ENCODE data around the gene AMN. TPM values are rescaled to one million over a fixed set of nuclear protein-coding genes. Genes with fewer than 3 reads are reported as not detected.

The AMN gene
- total and polyA plus RNA-seq, 7 donors: 42.0 to 78.1 (median 43.0) TPM; not detected in 4

- Histone ChIP-seq H3K27me3 (peaks cover 26 to 58% (median 43%) of the 10 kb centered on the region in 3 donors), H3K4me1 (peaks cover 0 to 18% (median 15%) of the 10 kb centered on the region in 4 donors), H3K4me3 (peak overlapping the region in 3 of 4 donors; percentile 14 to 29 (median 23)), H3K27ac (no peak overlapping the region), H3K36me3 (no peaks in the 10 kb centered on the region), H3K9me3 (no peaks in the 10 kb centered on the region)
- 7 to 10% methylated on average over 53 of the region's 53 CpGs for WGBS, 2 donors
- no peak for TF ChIP-seq POLR2A (IDR thresholded peaks at IDR 0.05)
- no peak for TF ChIP-seq CTCF (IDR thresholded peaks at IDR 0.05)
- no peak for TF ChIP-seq POLR2AphosphoS5 (IDR thresholded peaks at IDR 0.05)
- TF ChIP-seq EP300 (IDR thresholded peaks at IDR 0.05): no peak
- intact Hi-C loops (cut with DNase I): no loop called here
- DNase-seq: no peak
These were observed 900 bp downstream of the AMN start for GRCh38 chr14:102923201-102923924.

DNA sequence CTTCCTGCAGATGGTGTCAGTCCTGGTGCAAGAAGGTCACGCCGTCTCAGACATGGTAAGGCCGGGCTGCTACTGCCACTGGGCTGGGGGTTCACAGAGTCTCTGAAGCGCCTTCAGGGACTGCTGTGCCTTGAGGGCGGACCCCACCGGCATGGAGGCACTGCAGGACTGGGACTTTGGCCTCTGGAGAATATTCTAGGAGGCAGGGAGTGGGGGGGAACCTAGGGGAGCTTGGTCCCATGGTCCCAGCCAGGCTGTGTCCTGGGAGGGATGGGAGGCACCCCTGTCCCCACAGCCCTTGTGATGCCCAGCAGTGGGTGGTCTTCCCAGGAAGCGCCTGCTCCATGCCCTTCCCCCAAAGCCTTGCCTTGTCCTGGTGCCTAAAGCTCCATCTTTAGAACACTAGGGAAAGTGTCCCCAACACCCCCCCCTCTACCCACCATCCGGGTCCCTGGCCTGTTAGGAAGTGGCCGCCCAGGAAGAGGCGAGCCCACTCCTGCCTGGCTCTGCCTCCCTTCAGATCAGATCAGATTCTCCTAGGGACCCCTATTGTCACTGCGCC is 1.5 kb downstream of the AMN start:
- H3K27ac ChIP-seq: no peak overlapping the region
- no peaks in the 10 kb centered on the region for H3K36me3 ChIP-seq
- no peak overlapping the region for H3K4me3 ChIP-seq
- no peaks in the 10 kb centered on the region for H3K9me3 ChIP-seq
- intact Hi-C loops (cut with DNase I): no loop called here
- peaks cover 33 to 64% (median 49%) of the 10 kb centered on the region in 3 donors for H3K27me3 ChIP-seq
- peaks cover 0 to 24% (median 21%) of the 10 kb centered on the region in 4 donors for H3K4me1 ChIP-seq
- DNase-seq: no peak
- WGBS, 2 donors: 46 to 53% methylated on average over 11 of the region's 11 CpGs
- TF ChIP-seq EP300 (IDR thresholded peaks at IDR 0.05) (no peak), CTCF (IDR thresholded peaks at IDR 0.05) (no peak), POLR2AphosphoS5 (IDR thresholded peaks at IDR 0.05) (no peak), POLR2A (IDR thresholded peaks at IDR 0.05) (no peak)

GRCh38 chr14:102924632-102925588 is 2.4 kb downstream of the AMN start:
- 82 to 89% methylated on average over 25 of the region's 25 CpGs for WGBS, 2 donors
- peaks cover 42 to 73% (median 58%) of the 10 kb centered on the region in 3 donors for H3K27me3 ChIP-seq
- DNase-seq: no peak

More at GRCh38 chr14:102924632-102925588, 2.4 kb downstream of the AMN start:
- H3K27ac ChIP-seq: no peak overlapping the region
- TF ChIP-seq POLR2AphosphoS5 (IDR thresholded peaks at IDR 0.05) (no peak), EP300 (IDR thresholded peaks at IDR 0.05) (no peak), POLR2A (IDR thresholded peaks at IDR 0.05) (no peak), CTCF (IDR thresholded peaks at IDR 0.05) (no peak)
- intact Hi-C loops (cut with DNase I): no loop called here
- no peak overlapping the region for H3K4me3 ChIP-seq
- H3K36me3 ChIP-seq: no peaks in the 10 kb centered on the region
- H3K4me1 ChIP-seq: peaks cover 0 to 34% (median 30%) of the 10 kb centered on the region in 4 donors
- no peaks in the 10 kb centered on the region for H3K9me3 ChIP-seq
